GM21737 (cell line): ENCODE results near the gene RAVER1.

Source experiments
- ATAC-seq: cut with Tn5 transposase; IDR thresholded peaks from one replicate; pipeline ENCODE4 v1.9.1; 2021; ENCODE audit warnings: mild to moderate bottlenecking, moderate library complexity; ENCODE audit not compliant: unreplicated experiment

The RAVER1 gene

GRCh38 chr19:10320602-10321416 is 12.5 kb downstream of the RAVER1 start:
- no peak for ATAC-seq

GRCh38 chr19:10318807-10319682 is 14.3 kb downstream of the RAVER1 start:
- ATAC-seq = no peak

GRCh38 chr19:10317857-10318462 is 15.4 kb downstream of the RAVER1 start:
- no peak for ATAC-seq

GRCh38 chr19:10317045-10317856 is 16.1 kb downstream of the RAVER1 start:
- no peak for ATAC-seq

GRCh38 chr19:10316229-10317044 is 16.9 kb downstream of the RAVER1 start:
- no peak for ATAC-seq

- ATAC-seq = no peak
Measured at GRCh38 chr19:10315335-10316214, 17.8 kb downstream of the RAVER1 start, which contains the start of gene FDX2. TSS of gene FDX2 (minus strand) at chr19:10316015. CDS start at chr19:10315996, 19 bp downstream.

- ATAC-seq = no peak
Measured at GRCh38 chr19:10309423-10309822, 23.9 kb downstream of the RAVER1 start, which contains the start of gene ZGLP1. TSS of gene ZGLP1 (minus strand) at chr19:10309815.

- ATAC-seq = no peak
Measured at GRCh38 chr19:10306327-10306726, 27.0 kb downstream of the RAVER1 start.

- ATAC-seq = no peak
Measured at GRCh38 chr19:10305139-10305806, 28.1 kb downstream of the RAVER1 start.

- ATAC-seq = no peak
Measured at GRCh38 chr19:10299545-10300458, 33.5 kb downstream of the RAVER1 start.

- ATAC-seq = no peak
Measured at GRCh38 chr19:10295847-10296591, 37.3 kb downstream of the RAVER1 start.

GRCh38 chr19:10295305-10295846 is 38.0 kb downstream of the RAVER1 start:
- no peak for ATAC-seq

- ATAC-seq = no peak
Measured at GRCh38 chr19:10294368-10294697, 39.0 kb downstream of the RAVER1 start.

- no peak for ATAC-seq
Measured at GRCh38 chr19:10293637-10294367, 39.5 kb downstream of the RAVER1 start.

- no peak for ATAC-seq
Measured at GRCh38 chr19:10292789-10293636, 40.3 kb downstream of the RAVER1 start.
